ENCODE measurements around the gene SPX.

GRCh38 chr12:21580748-21581516 lies 54.8 kb downstream of the SPX start:
- TF ChIP-seq REST (IDR thresholded peaks at IDR 0.05) (no peak), CTCF (IDR thresholded peaks at IDR 0.05; ENCODE audit: low read depth, low read length, missing input control) (no peak), EGR1 (IDR thresholded peaks at IDR 0.05; ENCODE audit: low read depth in 2 of 2) (no peak)
- TF ChIP-seq, protein P1, sequence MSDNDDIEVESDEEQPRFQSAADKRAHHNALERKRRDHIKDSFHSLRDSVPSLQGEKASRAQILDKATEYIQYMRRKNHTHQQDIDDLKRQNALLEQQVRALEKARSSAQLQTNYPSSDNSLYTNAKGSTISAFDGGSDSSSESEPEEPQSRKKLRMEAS (IDR thresholded peaks at IDR 0.05) = no peak
